Cardiac muscle cell (in vitro differentiated cells and primary cell): ENCODE measurements around the gene IL10RA. TPM values are rescaled to one million over a fixed set of nuclear protein-coding genes. Genes with fewer than 3 reads are reported as not detected.

ENCODE experiments used
- DNase-seq, 2 donors: peaks; one replicate each; pipeline versions ENCODE4 v3.0.0 to v3.0.0-alpha.2; 2010 to 2017; ENCODE audit warnings: low read depth in 1 of 2, low spot score in 1 of 2
- H3K27ac ChIP-seq: fragments of 200-600 bp; sonication (generic); 2 replicates; pipeline ENCODE4 v1.5.1; 2016
- H3K27me3 ChIP-seq: fragments of 200-600 bp; sonication (generic); 2 replicates; pipeline ENCODE4 v1.6.0; 2016; ENCODE audit warnings: control low read depth
- H3K36me3 ChIP-seq: fragments of 200-600 bp; sonication (generic); 2 replicates; pipeline ENCODE4 v1.5.1; 2016; ENCODE audit warnings: control low read depth
- H3K4me1 ChIP-seq: fragments of 200-600 bp; sonication (generic); 2 replicates; pipeline ENCODE4 v1.8.1; 2017; ENCODE audit warnings: low read depth, mild to moderate bottlenecking, mixed run types
- H3K4me3 ChIP-seq: fragments of 200-600 bp; sonication (generic); 2 replicates; pipeline ENCODE4 v1.5.1; 2016; ENCODE audit warnings: mild to moderate bottlenecking
- H3K9me3 ChIP-seq: fragments of 200-600 bp; sonication (generic); 2 replicates; pipeline ENCODE4 v1.5.1; 2017; ENCODE audit warnings: low read depth, mild to moderate bottlenecking, control low read depth
- CTCF ChIP-seq: IDR thresholded peaks from 2 replicates; pipeline ENCODE4 v1.5.1; 2012; ENCODE audit warnings: low read depth, mild to moderate bottlenecking, low read length
- polyA plus RNA-seq: library from polyadenylated mRNA; unstranded; fragments of >200 nt; fragmentation: Nextera tagmentation; extraction: Ambion mirVana; gene quantifications from 2 replicates; pipeline ENCODE4 v1.2.1, GENCODE V29; 2016
- total RNA-seq: library from RNA; depleted of rRNA; stranded (reverse); fragments of >200 nt; gene quantifications from 2 replicates; pipeline ENCODE4 v1.2.3, GENCODE V29; 2016

IL10RA gene
- total and polyA plus RNA-seq, 2 experiments from 2014 or later, result not detected

- TF ChIP-seq CTCF, result no peak
- DNase-seq, result no peak
Measured at GRCh38 chr11:118015385-118015841, 29.2 kb downstream of the IL10RA start.

DNA sequence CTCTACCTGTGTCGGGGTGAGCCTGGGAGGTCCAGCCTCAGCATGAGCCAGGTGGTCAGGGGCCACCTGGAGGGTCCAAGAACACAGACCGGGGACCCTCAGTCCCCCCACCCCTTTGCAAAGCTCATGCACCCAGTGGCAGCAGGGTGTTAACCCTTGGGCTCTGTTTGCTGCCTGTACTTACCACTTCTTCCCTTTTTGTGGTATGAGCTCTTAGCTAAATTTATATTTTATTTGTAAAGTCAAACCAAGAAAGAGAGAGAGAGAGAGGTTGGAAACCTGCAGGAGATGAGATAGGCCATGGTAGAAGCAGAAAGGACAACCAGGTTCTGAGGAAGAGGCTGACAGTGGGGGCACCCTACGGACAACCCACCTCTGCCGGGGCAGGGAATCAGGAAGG lies 29.9 kb downstream of the IL10RA start:
- no peak for DNase-seq
- Histone ChIP-seq H3K27me3 (no peaks in the 10 kb centered on the region), H3K27ac (no peak overlapping the region), H3K36me3 (no peaks in the 10 kb centered on the region), H3K4me1 (no peaks in the 10 kb centered on the region), H3K4me3 (no peak overlapping the region), H3K9me3 (peaks cover 3% of the 10 kb centered on the region)
- no peak for TF ChIP-seq CTCF

More at GRCh38 chr11:118015385-118015841, 29.2 kb downstream of the IL10RA start:
- Histone ChIP-seq H3K9me3 (peaks cover 2% of the 10 kb centered on the region), H3K4me3 (no peak overlapping the region), H3K27ac (no peak overlapping the region), H3K36me3 (no peaks in the 10 kb centered on the region), H3K27me3 (no peaks in the 10 kb centered on the region), H3K4me1 (no peaks in the 10 kb centered on the region)

DNA sequence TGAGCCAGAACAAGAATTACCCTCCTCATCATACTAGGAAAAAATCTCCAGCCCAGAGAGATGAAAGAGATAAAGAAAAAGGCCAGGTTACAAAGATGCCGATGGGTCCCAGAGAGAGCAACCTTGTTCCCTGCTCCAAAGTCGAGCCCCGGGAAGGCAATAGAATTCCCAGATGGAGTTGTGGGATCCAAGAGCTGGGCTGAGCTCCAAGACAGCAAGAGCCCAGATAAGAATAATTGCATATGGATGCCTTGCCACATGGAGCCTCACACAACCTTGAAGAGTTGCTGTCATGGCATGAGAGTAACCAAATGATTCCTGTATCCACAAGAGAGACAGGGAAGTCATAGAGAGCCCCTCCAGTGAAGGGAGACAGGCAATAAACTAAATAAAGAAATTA lies 30.9 kb downstream of the IL10RA start:
- TF ChIP-seq CTCF, result no peak

DNA sequence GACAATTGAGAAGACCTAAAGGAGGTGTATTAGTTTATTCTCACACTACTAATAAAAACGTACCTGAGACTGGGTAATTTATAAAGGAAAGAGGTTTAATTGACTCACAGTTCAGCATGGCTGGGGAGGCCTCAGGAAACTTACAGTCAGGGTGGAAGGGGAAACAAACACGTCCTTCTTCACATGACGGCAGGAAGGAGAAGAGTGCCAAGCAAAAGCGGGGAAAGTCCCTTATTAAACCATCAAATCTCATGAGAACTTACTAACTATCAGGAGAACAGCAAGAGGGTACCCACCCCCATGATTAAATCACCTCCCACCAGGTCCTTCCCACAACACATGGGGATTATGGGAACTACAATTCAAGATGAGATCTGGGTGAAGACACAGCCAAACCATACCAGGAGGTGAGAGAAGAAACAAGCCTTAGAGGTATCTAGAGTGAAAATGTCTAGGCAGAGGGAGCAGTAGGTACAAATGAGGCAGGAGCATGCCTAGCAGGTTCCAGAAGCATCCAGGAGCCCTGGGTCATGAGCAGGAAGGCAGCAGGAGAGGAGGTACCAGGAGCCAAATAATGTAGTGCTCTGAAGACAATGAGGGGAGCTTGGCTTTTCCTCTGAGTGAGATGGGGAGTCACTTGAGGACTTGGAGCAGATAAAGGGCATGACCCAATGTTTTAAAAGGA lies 31.6 kb downstream of the IL10RA start:
- Histone ChIP-seq H3K36me3 (no peaks in the 10 kb centered on the region), H3K27me3 (no peaks in the 10 kb centered on the region), H3K4me1 (no peaks in the 10 kb centered on the region), H3K4me3 (no peak overlapping the region), H3K9me3 (peaks cover 3% of the 10 kb centered on the region), H3K27ac (no peak overlapping the region)
- TF ChIP-seq CTCF, result no peak
- no peak for DNase-seq

More for the DNA sequence above, 30.9 kb downstream of the IL10RA start:
- no peaks in the 10 kb centered on the region for H3K36me3 ChIP-seq
- DNase-seq, result peak in 1 of 2 donors; percentile 27
- H3K4me1 ChIP-seq, result no peaks in the 10 kb centered on the region
- peaks cover 3% of the 10 kb centered on the region for H3K9me3 ChIP-seq
- no peak overlapping the region for H3K4me3 ChIP-seq
- H3K27ac ChIP-seq, result no peak overlapping the region
- no peaks in the 10 kb centered on the region for H3K27me3 ChIP-seq

GRCh38 chr11:118018401-118018800 lies 32.2 kb downstream of the IL10RA start:
- Histone ChIP-seq H3K36me3 (no peaks in the 10 kb centered on the region), H3K4me3 (no peak overlapping the region), H3K4me1 (no peaks in the 10 kb centered on the region), H3K9me3 (peaks cover 3% of the 10 kb centered on the region), H3K27ac (no peak overlapping the region), H3K27me3 (no peaks in the 10 kb centered on the region)
- DNase-seq, result no peak
- TF ChIP-seq CTCF, result no peak
